Panc1 (cell line): Measurements from ENCODE around the gene SPATA21. TPM values are rescaled to one million over a fixed set of nuclear protein-coding genes. Genes with fewer than 3 reads are reported as not detected.

Source experiments
- ATAC-seq: fragments of 200-7000 bp; cut with Tn5 transposase; 2 replicates; pipeline ENCODE4 v1.9.1; 2020; ENCODE audit warnings: mild to moderate bottlenecking, moderate library complexity
- BruUV-seq: library from RNA; stranded (reverse); fragments of 400-500 nt; replicated peaks from 2 replicates; lab custom pipeline; 2021; lab: Mats Ljungman, UMichigan
- CTCF ChIA-PET: fragments of 300-600 bp; sonication (Branson Sonifier 250); formaldehyde crosslinking; loops from one replicate; lab custom pipeline; 2022; ENCODE audit warnings: antibody characterized with exemption; lab: Charles Lee
- POLR2A ChIA-PET: fragments of 300-600 bp; sonication (Branson Sonifier 250); formaldehyde crosslinking; loops from one replicate; lab custom pipeline; 2022; ENCODE audit warnings: antibody characterized with exemption; lab: Charles Lee
- DNase-seq: peaks from one replicate; pipeline ENCODE4 v3.0.0-alpha.2; 2010; ENCODE audit warnings: low read depth, low spot score
- H3K27ac ChIP-seq: 2 replicates; pipeline ENCODE4 v1.5.1; 2011; ENCODE audit warnings: mild to moderate bottlenecking, low read length, inconsistent platforms
- H3K27me3 ChIP-seq: fragments of 200-500 bp; sonication (Bioruptor generic); 2 replicates; pipeline ENCODE4 v1.6.0; 2014; ENCODE audit warnings: low read length, inconsistent platforms; ENCODE audit not compliant: control insufficient read depth, insufficient read depth
- H3K36me3 ChIP-seq: fragments of 200-500 bp; sonication (Bioruptor generic); 2 replicates; pipeline ENCODE4 v1.5.1; 2014; ENCODE audit warnings: inconsistent platforms, mild to moderate bottlenecking, low read length, moderate library complexity; ENCODE audit not compliant: control insufficient read depth, insufficient read depth
- H3K4me1 ChIP-seq: 2 replicates; pipeline ENCODE4 v1.5.1; 2011; ENCODE audit warnings: inconsistent platforms, mild to moderate bottlenecking, low read length, moderate library complexity; ENCODE audit not compliant: control insufficient read depth, insufficient read depth
- H3K4me3 ChIP-seq, 2 experiments: 2 replicates each; pipeline ENCODE4 v1.5.1; 2011 to 2012; ENCODE audit warnings: low read depth in 2 of 2, low read length in 2 of 2, mild to moderate bottlenecking in 2 of 2, inconsistent platforms in 1 of 2, moderate library complexity in 1 of 2
- H3K9me3 ChIP-seq: fragments of 200-500 bp; sonication (Bioruptor generic); 2 replicates; pipeline ENCODE4 v1.5.1; 2014; ENCODE audit warnings: low read depth, mild to moderate bottlenecking, inconsistent platforms, low read length, moderate library complexity; ENCODE audit not compliant: control insufficient read depth, insufficient read depth
- POLR2AphosphoS5 ChIP-seq: IDR thresholded peaks from 2 replicates; pipeline ENCODE4 v1.6.1; 2012; ENCODE audit warnings: mild to moderate bottlenecking, low read depth, low read length, moderate library complexity
- SIN3A ChIP-seq: IDR thresholded peaks from 2 replicates; pipeline ENCODE4 v1.6.1; 2012; ENCODE audit warnings: low read depth, mild to moderate bottlenecking, low read length, moderate library complexity, borderline replicate concordance; ENCODE audit not compliant: insufficient read depth
- TCF7L2 ChIP-seq: IDR thresholded peaks from 2 replicates; pipeline ENCODE4 v1.6.1; 2011; ENCODE audit warnings: mild to moderate bottlenecking, low read depth, low read length, inconsistent platforms
- in situ Hi-C: cut with HindIII; loops from 2 replicates; pipeline ENCODE4 v1.10.0; 2016; ENCODE audit warnings: low sequenced_read_pairs, low pct_unique_long_range_greater_than_20kb
- intact Hi-C: fragments of 100-400 bp; cut with micrococcal nuclease; formaldehyde crosslinking; loops from one replicate; pipeline ENCODE4 v1.10.0; 2022; ENCODE audit not compliant: unreplicated experiment
- total RNA-seq: library from RNA; stranded (reverse); gene quantifications from one replicate; pipeline ENCODE4 v1.2.1, GENCODE V29; 2021; ENCODE audit not compliant: unreplicated experiment
- TF ChIP-seq, protein P1 (sequence below): fragments of 450-650 bp; IDR thresholded peaks from 2 replicates; pipeline ENCODE4 v1.5.1; 2017; ENCODE audit warnings: mild to moderate bottlenecking
- TF ChIP-seq, protein P2 (sequence below), 2 experiments: IDR thresholded peaks; 2 replicates each; pipeline ENCODE4 v1.6.1; 2011 to 2012; ENCODE audit warnings: low read depth in 2 of 2, control low read depth in 1 of 2, low read length in 1 of 2, mild to moderate bottlenecking in 1 of 2, moderate library complexity in 1 of 2; ENCODE audit not compliant: insufficient read depth in 1 of 2

Gene SPATA21
- total RNA-seq, 1 experiment from 2014 or later: not detected

DNA sequence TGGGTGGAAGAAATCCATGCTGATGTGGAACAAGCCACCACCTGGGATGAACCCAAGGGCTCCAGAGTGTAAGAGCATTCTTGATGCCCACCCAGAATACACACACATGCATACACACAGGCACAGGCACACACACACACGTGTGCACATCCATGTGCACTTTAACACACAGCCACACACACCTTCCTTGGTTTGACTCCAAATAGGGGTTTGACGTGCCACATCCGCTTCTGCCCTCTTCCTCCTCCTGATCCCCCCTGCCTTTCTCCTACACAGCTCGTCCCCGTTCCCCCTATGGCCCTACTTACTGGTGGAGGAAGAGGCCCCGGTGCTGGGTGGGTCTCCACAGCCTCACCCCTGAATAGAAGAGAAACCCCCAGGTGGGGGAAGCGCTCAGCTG, 16.0 kb downstream of the SPATA21 start:
- no peak for DNase-seq
- ChIA-PET POLR2A (no interaction called here), CTCF (no interaction called here)
- no peaks in the 10 kb centered on the region for H3K36me3 ChIP-seq
- TF ChIP-seq SIN3A (no peak), TCF7L2 (no peak), POLR2AphosphoS5 (no peak)
- TF ChIP-seq, protein P1, sequence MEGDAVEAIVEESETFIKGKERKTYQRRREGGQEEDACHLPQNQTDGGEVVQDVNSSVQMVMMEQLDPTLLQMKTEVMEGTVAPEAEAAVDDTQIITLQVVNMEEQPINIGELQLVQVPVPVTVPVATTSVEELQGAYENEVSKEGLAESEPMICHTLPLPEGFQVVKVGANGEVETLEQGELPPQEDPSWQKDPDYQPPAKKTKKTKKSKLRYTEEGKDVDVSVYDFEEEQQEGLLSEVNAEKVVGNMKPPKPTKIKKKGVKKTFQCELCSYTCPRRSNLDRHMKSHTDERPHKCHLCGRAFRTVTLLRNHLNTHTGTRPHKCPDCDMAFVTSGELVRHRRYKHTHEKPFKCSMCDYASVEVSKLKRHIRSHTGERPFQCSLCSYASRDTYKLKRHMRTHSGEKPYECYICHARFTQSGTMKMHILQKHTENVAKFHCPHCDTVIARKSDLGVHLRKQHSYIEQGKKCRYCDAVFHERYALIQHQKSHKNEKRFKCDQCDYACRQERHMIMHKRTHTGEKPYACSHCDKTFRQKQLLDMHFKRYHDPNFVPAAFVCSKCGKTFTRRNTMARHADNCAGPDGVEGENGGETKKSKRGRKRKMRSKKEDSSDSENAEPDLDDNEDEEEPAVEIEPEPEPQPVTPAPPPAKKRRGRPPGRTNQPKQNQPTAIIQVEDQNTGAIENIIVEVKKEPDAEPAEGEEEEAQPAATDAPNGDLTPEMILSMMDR: no peak
- TF ChIP-seq, protein P2, sequence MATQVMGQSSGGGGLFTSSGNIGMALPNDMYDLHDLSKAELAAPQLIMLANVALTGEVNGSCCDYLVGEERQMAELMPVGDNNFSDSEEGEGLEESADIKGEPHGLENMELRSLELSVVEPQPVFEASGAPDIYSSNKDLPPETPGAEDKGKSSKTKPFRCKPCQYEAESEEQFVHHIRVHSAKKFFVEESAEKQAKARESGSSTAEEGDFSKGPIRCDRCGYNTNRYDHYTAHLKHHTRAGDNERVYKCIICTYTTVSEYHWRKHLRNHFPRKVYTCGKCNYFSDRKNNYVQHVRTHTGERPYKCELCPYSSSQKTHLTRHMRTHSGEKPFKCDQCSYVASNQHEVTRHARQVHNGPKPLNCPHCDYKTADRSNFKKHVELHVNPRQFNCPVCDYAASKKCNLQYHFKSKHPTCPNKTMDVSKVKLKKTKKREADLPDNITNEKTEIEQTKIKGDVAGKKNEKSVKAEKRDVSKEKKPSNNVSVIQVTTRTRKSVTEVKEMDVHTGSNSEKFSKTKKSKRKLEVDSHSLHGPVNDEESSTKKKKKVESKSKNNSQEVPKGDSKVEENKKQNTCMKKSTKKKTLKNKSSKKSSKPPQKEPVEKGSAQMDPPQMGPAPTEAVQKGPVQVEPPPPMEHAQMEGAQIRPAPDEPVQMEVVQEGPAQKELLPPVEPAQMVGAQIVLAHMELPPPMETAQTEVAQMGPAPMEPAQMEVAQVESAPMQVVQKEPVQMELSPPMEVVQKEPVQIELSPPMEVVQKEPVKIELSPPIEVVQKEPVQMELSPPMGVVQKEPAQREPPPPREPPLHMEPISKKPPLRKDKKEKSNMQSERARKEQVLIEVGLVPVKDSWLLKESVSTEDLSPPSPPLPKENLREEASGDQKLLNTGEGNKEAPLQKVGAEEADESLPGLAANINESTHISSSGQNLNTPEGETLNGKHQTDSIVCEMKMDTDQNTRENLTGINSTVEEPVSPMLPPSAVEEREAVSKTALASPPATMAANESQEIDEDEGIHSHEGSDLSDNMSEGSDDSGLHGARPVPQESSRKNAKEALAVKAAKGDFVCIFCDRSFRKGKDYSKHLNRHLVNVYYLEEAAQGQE (IDR thresholded peaks at IDR 0.05; ENCODE audit: insufficient read depth in 1 of 2, low read depth in 2 of 2, low read length in 1 of 2): no peak
- no peak overlapping the region for H3K4me3 ChIP-seq
- H3K27me3 ChIP-seq: no peaks in the 10 kb centered on the region
- no peaks in the 10 kb centered on the region; the same call in 1 of the 2 replicates for H3K4me1 ChIP-seq
- no peak overlapping the region for H3K27ac ChIP-seq
- no peaks in the 10 kb centered on the region for H3K9me3 ChIP-seq
- intact Hi-C loops (no loop called here), in situ Hi-C loops (no loop called here)
- BruUV-seq: no TSS peak
- no peak for ATAC-seq

DNA sequence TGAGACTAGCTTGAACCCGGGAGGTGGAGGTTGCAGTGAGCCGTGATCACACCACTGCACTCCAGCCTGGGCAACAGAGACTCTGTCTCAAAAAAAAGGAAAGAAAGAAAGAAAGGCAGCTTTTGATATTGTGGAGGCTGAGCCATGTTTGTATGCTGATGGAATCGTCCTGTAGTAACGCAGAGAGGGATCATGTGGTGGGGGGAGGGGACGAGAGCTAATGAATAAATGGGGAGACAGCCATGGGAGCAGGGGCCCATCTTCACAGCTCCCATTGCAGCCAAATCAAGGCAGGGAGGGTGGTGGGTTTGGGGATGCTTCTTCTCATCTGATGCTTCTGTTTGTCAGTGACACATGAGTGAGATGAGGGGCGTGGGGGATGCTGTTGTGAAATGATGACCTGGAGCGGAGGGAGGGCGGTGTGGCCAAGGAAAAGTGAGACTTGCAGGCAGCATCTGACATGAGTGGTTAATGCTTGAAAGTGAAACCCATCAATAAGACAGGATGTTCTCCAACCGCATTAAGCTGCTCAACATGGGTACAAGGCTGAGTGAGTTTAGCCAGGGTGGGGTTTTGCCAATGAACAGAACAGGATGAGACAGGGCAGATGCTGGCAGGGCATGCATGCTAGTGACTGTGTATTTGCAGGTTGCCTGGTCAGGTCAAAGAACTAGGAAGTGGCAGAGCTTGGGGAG, 16.7 kb downstream of the SPATA21 start:
- CTCF ChIA-PET: no interaction called here

More for the DNA sequence above, 16.7 kb downstream of the SPATA21 start:
- Histone ChIP-seq H3K36me3 (no peaks in the 10 kb centered on the region), H3K4me3 (no peak overlapping the region), H3K4me1 (no peaks in the 10 kb centered on the region; the same call in 1 of the 2 replicates), H3K9me3 (no peaks in the 10 kb centered on the region), H3K27me3 (no peaks in the 10 kb centered on the region), H3K27ac (no peak overlapping the region)
- TF ChIP-seq TCF7L2 (no peak), POLR2AphosphoS5 (no peak), SIN3A (no peak)
- TF ChIP-seq, protein P1: no peak
- TF ChIP-seq, protein P2 (IDR thresholded peaks at IDR 0.05; ENCODE audit: insufficient read depth in 1 of 2, low read depth in 2 of 2, low read length in 1 of 2): no peak
- in situ Hi-C loops: no loop called here
- POLR2A ChIA-PET: no interaction called here
- BruUV-seq: no TSS peak
- DNase-seq (no peak), ATAC-seq (no peak)
- intact Hi-C loops: no loop called here
